OCI-LY7 (cell line): ENCODE results near the gene MIEF2.

ENCODE experiments used
- CTCF ChIP-seq: fragments of 200-600 bp; sonication (generic); conservative IDR thresholded peaks from 2 replicates; pipeline ENCODE4 v1.5.1; 2014; ENCODE audit warnings: mild to moderate bottlenecking, antibody characterized with exemption, low read length, moderate library complexity, mixed read lengths
- EZH2phosphoT487 ChIP-seq: fragments of 200-600 bp; sonication (generic); IDR thresholded peaks from 2 replicates; pipeline ENCODE4 v1.6.1; 2018; ENCODE audit warnings: low read depth, borderline replicate concordance, mild to moderate bottlenecking, mixed run types, antibody characterized with exemption, low read length, moderate library complexity, mixed read lengths

- TF ChIP-seq CTCF, result no peak
- no peak for TF ChIP-seq EZH2phosphoT487
Measured at GRCh38 chr17:18314059-18314730, 53.7 kb downstream of the MIEF2 start.
